GM12892 (cell line): ENCODE results near the gene TRIO.

ENCODE experiments used
- DNase-seq: peaks from one replicate; pipeline ENCODE4 v3.0.0; 2011; ENCODE audit not compliant: insufficient read length
- FAIRE-seq: peaks from 2 replicates; lab custom pipeline; 2011; peaks lifted over from hg19 to GRCh38; lab: Jason Lieb, UNC
- POLR2A ChIP-seq: IDR thresholded peaks from 2 replicates; pipeline ENCODE4 v1.6.1; 2011; ENCODE audit warnings: low read depth, low read length, control low read depth
- POLR2AphosphoS5 ChIP-seq: IDR thresholded peaks from 2 replicates; pipeline ENCODE4 v1.6.1; 2011; ENCODE audit warnings: low read depth, low read length, control low read depth
- TAF1 ChIP-seq: IDR thresholded peaks from 2 replicates; pipeline ENCODE4 v1.6.1; 2011; ENCODE audit warnings: low read depth, mild to moderate bottlenecking, control low read depth, low read length, borderline replicate concordance

The TRIO gene

GRCh38 chr5:14417792-14418765, 274.9 kb downstream of the TRIO start:
- DNase-seq: no peak
- no peak for TF ChIP-seq TAF1
- TF ChIP-seq POLR2A: no peak; the same call in 1 of the 2 replicates
- no peak for FAIRE-seq

DNA sequence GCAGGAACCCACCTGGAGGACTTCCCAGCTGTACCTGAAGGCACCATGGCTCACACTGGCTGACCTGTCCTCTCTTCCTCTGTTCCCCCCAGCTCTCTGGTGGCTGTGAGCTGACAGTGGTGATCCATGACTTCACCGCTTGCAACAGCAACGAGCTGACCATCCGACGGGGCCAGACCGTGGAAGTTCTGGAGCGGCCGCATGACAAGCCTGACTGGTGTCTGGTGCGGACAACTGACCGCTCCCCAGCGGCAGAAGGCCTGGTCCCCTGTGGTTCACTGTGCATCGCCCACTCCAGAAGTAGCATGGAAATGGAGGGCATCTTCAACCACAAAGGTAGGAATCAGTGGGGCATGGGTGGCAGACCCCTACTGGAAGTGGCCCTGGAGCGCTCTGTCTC, 276.5 kb downstream of the TRIO start:
- TF ChIP-seq TAF1 (no peak), POLR2A (no peak), POLR2AphosphoS5 (no peak)
- DNase-seq: no peak
- FAIRE-seq: no peak

- DNase-seq: no peak
- no peak for FAIRE-seq
- TF ChIP-seq POLR2AphosphoS5: no peak
- no peak for TF ChIP-seq POLR2A
- TF ChIP-seq TAF1: no peak
Observed at GRCh38 chr5:14420101-14420811, 277.1 kb downstream of the TRIO start.

DNA sequence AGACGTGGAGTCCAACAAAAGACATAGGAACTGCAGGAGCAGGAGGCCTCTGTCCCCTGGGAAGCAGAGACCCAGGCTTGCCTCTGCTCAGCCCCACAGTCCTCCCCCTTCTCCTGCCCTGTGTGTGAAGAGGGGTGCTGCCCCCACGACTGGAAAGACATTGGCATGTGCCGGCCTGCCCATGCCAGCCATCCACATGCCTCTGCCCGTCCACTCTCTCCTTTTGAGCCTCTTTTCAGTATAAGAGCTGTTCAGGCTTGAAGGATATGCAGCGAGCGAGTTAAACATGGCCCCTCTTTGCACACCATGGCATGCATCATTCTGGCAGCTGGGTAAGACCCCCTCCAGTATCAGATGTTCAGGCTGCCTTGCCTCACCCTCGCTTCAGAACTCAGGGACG, 278.7 kb downstream of the TRIO start:
- TF ChIP-seq TAF1: no peak
- TF ChIP-seq POLR2A: no peak
- no peak for TF ChIP-seq POLR2AphosphoS5
- DNase-seq (no peak), FAIRE-seq (no peak)

DNA sequence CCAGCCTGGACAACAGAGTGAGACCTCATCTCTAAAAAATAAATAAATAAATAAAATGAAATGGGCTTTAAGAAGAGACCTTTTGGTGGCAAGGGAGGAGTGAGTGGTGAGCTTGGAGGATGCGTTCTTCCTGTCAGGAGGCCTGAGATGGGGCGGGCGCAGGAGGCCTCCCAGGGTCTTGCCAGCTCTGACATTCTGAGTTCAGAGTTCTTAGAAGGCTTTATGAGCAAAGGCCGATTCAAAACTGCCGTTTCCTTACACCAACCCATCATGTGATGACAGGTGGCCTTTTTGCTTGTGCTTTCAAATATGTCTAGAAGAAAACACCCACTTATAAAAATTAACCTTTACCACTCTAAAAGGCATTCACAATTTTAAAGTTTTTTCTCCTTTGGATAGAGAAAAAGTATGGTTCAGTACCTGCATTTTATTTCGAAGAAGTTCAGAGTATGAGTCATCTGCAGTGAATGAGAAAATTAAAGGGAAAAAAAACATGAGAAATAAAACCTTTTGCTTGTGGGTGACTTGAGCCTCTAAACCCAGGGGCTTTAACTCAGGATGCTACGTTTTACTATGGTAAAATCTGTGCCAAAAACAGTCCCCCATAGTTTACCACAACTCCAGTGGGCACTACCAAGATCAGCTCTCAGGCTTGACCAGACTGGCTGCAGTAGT, 281.0 kb downstream of the TRIO start:
- DNase-seq (no peak), FAIRE-seq (no peak)
- TF ChIP-seq TAF1 (no peak), POLR2AphosphoS5 (no peak), POLR2A (no peak)

- DNase-seq (no peak), FAIRE-seq (no peak)
- TF ChIP-seq POLR2A (no peak), TAF1 (no peak), POLR2AphosphoS5 (no peak)
Observed at GRCh38 chr5:14425559-14425958, 282.4 kb downstream of the TRIO start.

DNA sequence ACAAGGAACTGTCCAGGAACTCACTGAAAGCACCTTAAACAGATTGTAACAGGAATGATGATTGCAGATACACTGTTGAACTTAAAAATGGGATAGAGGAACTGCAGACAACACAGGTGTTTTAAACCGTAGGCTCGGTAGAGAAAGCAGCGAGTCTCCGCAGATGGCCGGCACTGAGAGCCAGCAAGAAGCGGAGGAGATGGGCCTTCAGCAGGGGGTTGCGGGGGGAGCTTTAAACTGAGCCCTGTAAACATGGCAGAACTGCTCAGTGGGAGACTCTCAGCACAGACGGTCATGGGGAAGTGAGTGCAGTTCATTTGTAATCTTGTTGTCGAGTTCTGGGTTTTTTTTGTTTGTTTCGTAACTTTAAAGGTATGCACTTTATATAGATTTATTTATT, 283.4 kb downstream of the TRIO start:
- no peak for TF ChIP-seq TAF1
- TF ChIP-seq POLR2A: no peak
- no peak for TF ChIP-seq POLR2AphosphoS5
- FAIRE-seq (no peak), DNase-seq (no peak)

- no peak for TF ChIP-seq POLR2A
- TF ChIP-seq TAF1: no peak
- TF ChIP-seq POLR2AphosphoS5: no peak
- FAIRE-seq (no peak), DNase-seq (no peak)
Observed at GRCh38 chr5:14428302-14429081, 285.4 kb downstream of the TRIO start.

DNA sequence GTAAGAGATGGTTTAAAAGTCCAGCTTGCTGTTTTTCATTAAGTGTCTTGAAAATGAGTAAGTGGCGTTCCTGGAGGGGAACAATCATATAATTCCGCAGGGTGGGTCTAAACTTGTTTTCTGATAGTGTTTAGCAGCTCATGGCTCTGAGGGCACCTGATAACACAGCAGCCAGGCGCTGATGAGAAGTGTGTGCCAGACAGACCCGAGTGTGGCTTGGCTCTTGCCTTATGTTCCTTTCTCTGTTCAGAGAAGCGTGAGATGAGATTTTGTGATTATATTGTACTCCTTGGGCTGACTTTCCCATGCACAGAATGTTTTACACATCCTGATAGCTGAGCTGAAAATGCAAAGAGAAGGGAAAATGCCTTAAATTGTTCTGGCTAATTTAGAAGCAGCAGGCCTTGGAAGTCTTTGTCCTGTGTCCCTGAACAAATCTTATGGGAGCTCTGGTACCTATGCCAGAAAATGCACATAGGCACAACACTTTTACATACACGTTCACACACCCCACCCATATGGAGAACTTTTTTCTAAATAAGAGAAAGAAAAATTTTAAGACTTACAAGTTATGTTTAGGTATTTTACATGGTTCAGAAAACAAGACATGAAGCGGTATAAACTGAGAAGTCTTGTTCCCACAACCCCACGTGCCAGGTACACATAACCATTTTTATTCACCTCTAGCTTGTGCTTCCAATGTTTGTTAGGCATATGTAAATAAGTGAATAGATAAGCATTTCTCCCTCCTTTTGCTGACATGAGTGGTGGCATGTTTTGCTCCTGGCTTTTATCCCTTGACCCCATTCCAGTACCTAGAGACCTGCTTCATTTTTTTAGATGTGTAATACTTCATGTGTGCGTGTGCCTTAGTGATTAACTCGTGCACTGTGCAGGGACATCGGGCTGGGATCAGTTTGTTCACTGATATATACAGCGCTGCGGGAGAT, 286.2 kb downstream of the TRIO start:
- DNase-seq (no peak), FAIRE-seq (no peak)
- TF ChIP-seq POLR2AphosphoS5 (no peak), POLR2A (no peak), TAF1 (no peak)

DNA sequence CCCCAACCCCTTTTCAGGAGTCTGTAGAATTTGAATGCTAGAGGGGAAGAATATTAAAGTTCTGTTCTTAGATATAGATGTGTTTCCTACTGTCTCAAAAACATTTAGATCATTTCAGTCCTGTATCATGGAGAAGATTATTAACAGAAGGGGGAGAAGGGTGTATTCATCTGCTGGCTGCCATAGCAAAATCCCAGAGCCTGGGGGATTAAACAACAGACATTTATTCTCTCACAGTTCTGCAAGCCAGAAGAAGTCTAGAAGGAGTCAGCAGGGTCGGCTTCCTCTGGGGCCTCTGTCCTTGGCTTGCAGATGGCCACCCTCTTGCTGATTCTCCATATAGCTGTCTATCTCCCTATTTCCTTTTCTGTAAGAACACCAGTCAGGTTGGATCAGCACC, 288.4 kb downstream of the TRIO start:
- TF ChIP-seq TAF1 (no peak), POLR2AphosphoS5 (no peak), POLR2A (no peak)
- FAIRE-seq (no peak), DNase-seq (no peak)
